ENCODE results near the gene CA10. TPM values are rescaled to one million over a fixed set of nuclear protein-coding genes. Genes with fewer than 3 reads are reported as not detected.

Gene CA10
- total RNA-seq, 1 experiment from 2014 or later, result 0.46 TPM

DNA sequence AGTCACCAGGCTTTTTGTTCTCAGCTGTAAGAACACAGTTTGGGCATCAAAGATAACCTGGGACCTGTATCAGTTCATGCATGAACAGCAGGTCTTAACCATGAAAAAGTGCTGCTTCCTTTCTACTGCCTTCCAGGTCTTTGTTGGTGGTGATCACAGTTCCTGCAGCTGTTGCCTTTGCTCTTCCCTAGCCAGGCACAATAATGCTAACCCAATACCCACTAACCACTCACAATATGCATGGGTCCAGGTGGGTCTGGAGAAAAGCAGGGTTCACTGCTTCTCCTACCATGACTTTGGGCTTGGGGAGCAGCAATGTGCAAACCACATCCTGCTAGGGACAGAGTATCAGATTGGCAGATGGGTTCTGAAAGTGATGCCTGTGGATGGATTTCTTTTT is 501.3 kb downstream of the CA10 start:
- H3K27ac ChIP-seq (ENCODE audit: insufficient read length, low read depth, low read length), result no peak overlapping the region
- H3K79me1 ChIP-seq (ENCODE audit: insufficient read depth, low read depth, low read length, poor library complexity, severe bottlenecking), result no peaks in the 10 kb centered on the region
- no peaks in the 10 kb centered on the region for H3K23me2 ChIP-seq (ENCODE audit: insufficient read length, low read depth, low read length, poor library complexity, severe bottlenecking)
- no peaks in the 10 kb centered on the region for H3K79me2 ChIP-seq (ENCODE audit: insufficient read depth, low read length)
- H3T11ph ChIP-seq (ENCODE audit: low read length), result no peak overlapping the region
- H4K20me1 ChIP-seq (ENCODE audit: control insufficient read depth, insufficient read depth, insufficient read length), result no peaks in the 10 kb centered on the region
- H3K9ac ChIP-seq (ENCODE audit: extremely low read depth, insufficient read length, low read length), result no peak overlapping the region
- H3K23ac ChIP-seq (ENCODE audit: insufficient read length, low read depth, low read length), result no peak overlapping the region
- no peak overlapping the region for H3K4ac ChIP-seq (ENCODE audit: low read depth, low read length)
- H4K8ac ChIP-seq (replicated peaks; ENCODE audit: insufficient read length, low read depth, low read length), result no peak overlapping the region
- Mint-ChIP-seq H3K4me3 (no peak overlapping the region), H3K36me3 (ENCODE audit: insufficient read depth in 1 of 3, low read depth in 3 of 3) (no peaks in the 10 kb centered on the region), H3K27me3 (ENCODE audit: low read depth) (peaks cover 2% of the 10 kb centered on the region), H3K4me1 (peaks cover 2% of the 10 kb centered on the region in 2 experiments; a peak in 1 of 4 replicates), H3K9me3 (no peaks in the 10 kb centered on the region), H3K27ac (no peak overlapping the region)
- no peak overlapping the region for H3K18ac ChIP-seq (ENCODE audit: insufficient read length, low read depth, low read length)
- TF ChIP-seq, protein P1, sequence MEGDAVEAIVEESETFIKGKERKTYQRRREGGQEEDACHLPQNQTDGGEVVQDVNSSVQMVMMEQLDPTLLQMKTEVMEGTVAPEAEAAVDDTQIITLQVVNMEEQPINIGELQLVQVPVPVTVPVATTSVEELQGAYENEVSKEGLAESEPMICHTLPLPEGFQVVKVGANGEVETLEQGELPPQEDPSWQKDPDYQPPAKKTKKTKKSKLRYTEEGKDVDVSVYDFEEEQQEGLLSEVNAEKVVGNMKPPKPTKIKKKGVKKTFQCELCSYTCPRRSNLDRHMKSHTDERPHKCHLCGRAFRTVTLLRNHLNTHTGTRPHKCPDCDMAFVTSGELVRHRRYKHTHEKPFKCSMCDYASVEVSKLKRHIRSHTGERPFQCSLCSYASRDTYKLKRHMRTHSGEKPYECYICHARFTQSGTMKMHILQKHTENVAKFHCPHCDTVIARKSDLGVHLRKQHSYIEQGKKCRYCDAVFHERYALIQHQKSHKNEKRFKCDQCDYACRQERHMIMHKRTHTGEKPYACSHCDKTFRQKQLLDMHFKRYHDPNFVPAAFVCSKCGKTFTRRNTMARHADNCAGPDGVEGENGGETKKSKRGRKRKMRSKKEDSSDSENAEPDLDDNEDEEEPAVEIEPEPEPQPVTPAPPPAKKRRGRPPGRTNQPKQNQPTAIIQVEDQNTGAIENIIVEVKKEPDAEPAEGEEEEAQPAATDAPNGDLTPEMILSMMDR (conservative IDR thresholded peaks at IDR 0.05), result no peak
- no peak overlapping the region for H2AK5ac ChIP-seq (ENCODE audit: insufficient read length, low read length)
- H2AFZ ChIP-seq (ENCODE audit: low read length), result no peak overlapping the region
- H4K91ac ChIP-seq (ENCODE audit: insufficient read length, low read depth, low read length), result no peak overlapping the region
- no peak overlapping the region for H4K5ac ChIP-seq (ENCODE audit: insufficient read length, low read depth, low read length)
- no peak overlapping the region for H3K14ac ChIP-seq (ENCODE audit: insufficient read depth, low read length)
- H2BK15ac ChIP-seq (ENCODE audit: low read depth, low read length), result no peak overlapping the region
- no peaks in the 10 kb centered on the region for H3K9me3 ChIP-seq (ENCODE audit: control insufficient read depth, low read depth, low read length)
- no peaks in the 10 kb centered on the region for H3K27me3 ChIP-seq (ENCODE audit: insufficient read depth, low read length)
- no peak for DNase-seq
- no peak overlapping the region for H2BK12ac ChIP-seq (ENCODE audit: insufficient read length, low read depth, low read length)
- no peak overlapping the region for H2BK20ac ChIP-seq (ENCODE audit: low read depth, low read length, poor library complexity, severe bottlenecking)
- no peak overlapping the region for H2BK5ac ChIP-seq (ENCODE audit: insufficient read length, low read length)
- no peak overlapping the region for H2BK120ac ChIP-seq (ENCODE audit: low read depth, low read length, poor library complexity, severe bottlenecking)
- H3K4me1 ChIP-seq (ENCODE audit: insufficient read depth, low read length), result no peaks in the 10 kb centered on the region
- no peak overlapping the region for H3K56ac ChIP-seq (ENCODE audit: insufficient read length, low read depth, low read length)
- H3K4me2 ChIP-seq (ENCODE audit: insufficient read depth, insufficient read length, low read length), result no peak overlapping the region

Measured in H9 (cell line).